Activated CD4-positive, alpha-beta T cell treated with anti-CD3 and anti-CD28 coated beads, Interleukin-2, amount 50 U/mL, for 16 hours (primary cell): ENCODE measurements around the gene UTS2R.
"Not testable (repeated sequence)": the region's sequence is repeated elsewhere in the genome, so short reads cannot be mapped to it uniquely, and the experiment has no call there.

Experiments used
- DNase-seq: peaks from one replicate; pipeline ENCODE4 v3.0.0-alpha.2; 2020

The UTS2R gene

GRCh38 chr17:82411396-82412053, 40.0 kb downstream of the UTS2R start:
- no peak for DNase-seq

GRCh38 chr17:82412081-82412480, 40.5 kb downstream of the UTS2R start:
- DNase-seq, result not testable (repeated sequence)

DNA sequence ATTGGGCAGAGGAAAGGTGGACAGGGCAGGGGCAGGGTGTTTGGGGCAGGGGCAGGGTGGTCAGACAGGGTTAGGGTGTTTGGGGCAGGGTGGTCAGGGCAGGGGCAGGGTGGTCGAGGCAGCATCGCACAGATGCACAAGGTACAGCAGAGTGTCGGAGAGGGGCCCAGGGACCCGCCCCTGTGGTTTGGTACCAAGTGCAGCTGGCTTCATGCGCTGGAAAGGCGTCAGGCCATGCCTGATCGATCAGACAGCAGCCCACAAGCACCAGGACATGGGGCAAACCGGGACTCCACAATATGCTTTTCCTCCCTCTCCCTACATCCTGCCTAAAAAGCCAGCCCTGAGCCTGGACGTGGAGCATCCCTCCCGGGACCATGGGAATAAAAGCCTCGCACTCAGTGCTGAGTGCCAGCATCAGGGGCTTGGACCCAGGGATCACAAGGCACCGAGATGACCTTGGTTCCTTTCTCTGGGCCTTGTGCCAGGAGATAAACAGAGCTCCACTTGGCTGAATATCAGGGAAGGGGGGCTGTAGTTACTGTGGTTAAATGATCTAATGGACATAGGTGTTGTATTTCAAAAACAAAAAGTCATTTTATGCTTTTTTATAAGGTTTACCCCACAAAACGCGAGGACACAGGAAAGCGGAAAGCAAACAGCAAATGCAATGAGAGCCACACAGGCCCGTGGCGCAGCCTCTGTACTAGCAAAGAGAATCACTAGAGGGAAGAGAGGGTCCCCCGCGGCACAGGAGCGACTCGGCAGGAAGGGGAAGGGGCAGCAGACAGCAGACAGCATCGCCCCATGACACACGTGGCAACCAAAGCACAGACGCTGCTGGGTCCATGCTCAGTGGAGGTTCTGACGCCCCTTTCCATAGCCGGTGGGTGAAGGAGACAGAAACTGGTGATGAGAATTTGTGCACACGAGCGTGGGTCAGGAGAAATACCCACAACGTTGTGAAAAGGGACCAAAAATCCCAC, 41.3 kb downstream of the UTS2R start:
- no peak for DNase-seq

DNA sequence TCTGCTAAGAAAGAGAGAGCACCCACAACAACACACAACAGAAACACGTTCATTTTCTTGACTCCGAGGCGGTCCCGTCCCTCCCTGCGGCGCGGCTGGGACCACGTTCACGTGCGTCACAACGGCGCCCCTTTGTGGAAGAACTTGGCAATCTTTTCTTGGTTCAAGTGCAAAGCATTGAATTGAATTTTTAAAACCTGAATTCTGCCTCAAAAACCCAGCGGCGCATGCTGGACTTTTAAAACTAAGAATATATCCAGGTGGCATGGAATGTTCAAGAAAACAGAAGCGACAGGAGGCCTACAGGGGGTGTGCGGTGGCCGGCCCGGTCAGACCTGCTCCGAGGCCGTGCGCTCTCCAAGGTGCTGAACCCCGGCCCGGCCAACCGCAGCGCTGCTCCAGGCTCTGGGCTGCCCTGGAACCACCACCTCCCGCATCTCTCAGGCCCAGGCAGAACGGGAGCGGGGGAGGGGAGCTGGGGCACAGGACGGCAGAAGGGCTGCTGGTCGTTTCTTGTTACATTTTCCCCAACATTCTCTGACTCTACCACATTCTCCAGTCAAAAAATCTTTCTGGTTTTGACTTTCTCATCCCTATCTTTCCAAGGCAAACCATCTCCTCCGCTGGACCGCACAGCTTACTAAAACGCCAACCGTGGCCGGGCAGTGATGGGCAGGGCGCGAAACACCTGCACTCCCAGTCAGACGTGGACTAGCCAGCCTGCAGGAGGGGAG, 43.1 kb downstream of the UTS2R start:
- peak; percentile 65 for DNase-seq

DNA sequence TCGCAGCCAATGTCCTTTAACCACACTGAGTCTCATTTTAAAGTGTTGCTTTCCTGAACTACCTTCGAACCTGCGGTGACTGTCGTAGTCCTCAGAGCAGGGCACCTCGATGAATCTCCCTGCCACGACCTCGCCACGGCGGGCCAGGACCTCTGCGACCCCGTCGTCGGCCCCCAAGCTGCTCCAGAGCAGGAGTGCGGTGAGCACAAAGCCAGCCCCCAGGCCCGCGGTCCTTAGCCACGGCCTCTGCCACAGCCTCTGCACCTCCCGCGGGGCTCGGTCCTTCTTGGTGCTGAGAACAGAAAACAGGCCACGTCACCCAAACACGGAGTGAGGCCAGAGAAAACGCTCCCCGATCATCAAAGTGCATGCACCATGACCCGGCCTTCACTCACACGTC, 43.8 kb downstream of the UTS2R start:
- no peak for DNase-seq

- DNase-seq, result no peak
These were observed 44.2 kb downstream of the UTS2R start for GRCh38 chr17:82415786-82416185.

- no peak for DNase-seq
These were observed 44.7 kb downstream of the UTS2R start for GRCh38 chr17:82416264-82416663.

GRCh38 chr17:82416771-82417170, 45.2 kb downstream of the UTS2R start:
- no peak for DNase-seq

DNA sequence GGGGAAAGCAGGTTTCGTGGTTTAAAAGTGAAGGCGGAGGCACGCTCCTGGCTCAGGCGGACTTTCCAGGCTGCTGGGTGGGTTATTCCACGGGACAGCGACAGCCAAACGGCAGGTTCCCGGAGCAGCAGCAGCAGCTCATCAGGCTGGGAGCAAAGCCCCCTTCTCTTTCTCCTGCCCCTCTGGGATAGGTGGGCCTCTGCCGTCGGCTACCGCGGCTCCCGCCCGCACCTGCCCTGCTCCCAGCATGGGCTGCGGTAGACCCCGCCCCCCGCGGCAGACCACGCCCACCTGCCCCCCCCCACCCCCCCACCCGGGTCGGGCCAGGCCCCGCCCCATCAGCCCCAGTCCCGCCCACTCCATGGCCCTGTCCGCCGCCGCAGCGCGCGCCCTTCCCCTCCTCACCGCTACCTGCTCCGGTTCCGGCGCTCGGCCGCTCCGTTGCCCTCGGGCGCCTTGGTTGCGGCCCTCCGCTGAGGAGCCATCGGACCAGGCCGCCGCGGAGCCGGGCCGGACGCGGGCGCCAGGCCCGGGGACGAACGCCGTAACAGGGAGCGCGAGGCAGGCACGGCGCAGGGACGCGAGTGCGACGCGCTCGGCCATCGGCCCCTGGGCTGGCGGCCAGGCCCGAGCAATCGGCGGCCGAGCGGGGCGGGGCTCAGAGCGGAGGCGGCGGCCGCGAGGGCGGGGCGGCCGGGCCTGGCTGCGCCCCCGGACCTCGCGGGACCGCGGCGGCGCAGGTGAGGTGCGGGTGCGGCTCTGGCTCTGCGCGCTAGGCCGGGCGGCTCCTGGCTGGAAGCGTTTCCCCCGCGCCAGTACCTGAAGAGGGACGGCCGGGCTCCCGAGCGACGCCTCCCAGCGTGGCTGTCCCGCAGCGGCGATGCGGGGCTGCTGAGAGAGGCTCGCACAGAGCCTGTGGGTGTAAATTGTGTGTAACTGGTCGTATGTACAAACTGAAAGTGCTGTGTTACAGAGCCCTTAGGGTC, 46.7 kb downstream of the UTS2R start, which contains the start of the genes HEXD and OGFOD3:
TSS of gene HEXD (plus strand) at position 347 of the 986 bp plus-strand sequence. CDS start 1,453 bp downstream, outside the sequence.
TSS of gene OGFOD3 (minus strand) at position 586 of the 986 bp plus-strand sequence. CDS start at position 485, 101 bp downstream.
- peak; percentile 80 for DNase-seq

- DNase-seq, result peak; percentile 25
These were observed 48.0 kb downstream of the UTS2R start for GRCh38 chr17:82419540-82419939.

GRCh38 chr17:82424001-82424862, 52.7 kb downstream of the UTS2R start:
- DNase-seq, result peak; percentile 61

DNA sequence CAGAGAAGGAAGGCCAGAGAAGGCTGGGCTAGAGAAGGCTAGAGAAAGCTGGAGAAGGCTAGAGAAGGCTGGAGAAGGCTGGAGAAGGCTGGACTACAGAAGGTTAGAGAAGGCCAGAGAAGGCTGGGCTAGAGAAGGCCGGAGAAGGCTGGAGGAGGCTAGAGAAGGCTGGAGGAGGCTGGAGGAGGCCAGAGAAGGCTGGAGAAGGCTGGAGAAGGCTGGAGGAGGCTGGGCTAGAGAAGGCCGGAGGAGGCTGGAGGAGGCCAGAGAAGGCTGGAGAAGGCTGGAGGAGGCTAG, 53.2 kb downstream of the UTS2R start:
- no peak for DNase-seq
